KMS-11 (cell line): ENCODE results near the gene RIN3.
A peak's percentile ranks its signal among the peaks of the same experiment; 100 is the strongest.

Experiments
- H2AFZ ChIP-seq: fragments of 200-600 bp; sonication (generic); 2 replicates; pipeline ENCODE4 v1.6.1; 2016; ENCODE audit warnings: antibody characterized with exemption, mixed run types, low read depth
- H3K27ac ChIP-seq: fragments of 200-600 bp; sonication (generic); 2 replicates; pipeline ENCODE4 v1.6.1; 2016; ENCODE audit warnings: mild to moderate bottlenecking, mixed run types
- H3K27me3 ChIP-seq: fragments of 200-600 bp; sonication (generic); 2 replicates; pipeline ENCODE4 v1.6.1; 2017; ENCODE audit warnings: mild to moderate bottlenecking, low read depth, mixed run types, moderate library complexity; ENCODE audit not compliant: insufficient read depth
- H3K36me3 ChIP-seq: fragments of 200-600 bp; sonication (generic); 2 replicates; pipeline ENCODE4 v1.6.1; 2017; ENCODE audit warnings: mild to moderate bottlenecking, mixed run types; ENCODE audit not compliant: insufficient read depth
- H3K4me1 ChIP-seq: fragments of 200-600 bp; sonication (generic); 2 replicates; pipeline ENCODE4 v1.6.1; 2016; ENCODE audit warnings: mild to moderate bottlenecking, low read depth, mixed run types; ENCODE audit not compliant: poor library complexity, severe bottlenecking
- H3K4me2 ChIP-seq: fragments of 200-600 bp; sonication (generic); 2 replicates; pipeline ENCODE4 v1.7.0; 2016; ENCODE audit warnings: mild to moderate bottlenecking, mixed run types
- H3K4me3 ChIP-seq: fragments of 200-600 bp; sonication (generic); IDR thresholded peaks from 2 replicates; pipeline ENCODE4 v1.6.1; 2017; ENCODE audit warnings: low read depth, low read length, mixed read lengths; ENCODE audit not compliant: insufficient read depth
- H3K79me2 ChIP-seq: fragments of 200-600 bp; sonication (generic); 2 replicates; pipeline ENCODE4 v1.6.1; 2016; ENCODE audit warnings: low read depth, mixed run types; ENCODE audit not compliant: insufficient read depth
- H3K9ac ChIP-seq: fragments of 200-600 bp; sonication (generic); 2 replicates; pipeline ENCODE4 v1.6.1; 2016; ENCODE audit warnings: mild to moderate bottlenecking, mixed run types
- H4K20me1 ChIP-seq: fragments of 200-600 bp; sonication (generic); 2 replicates; pipeline ENCODE4 v1.6.1; 2016; ENCODE audit warnings: mild to moderate bottlenecking, mixed run types; ENCODE audit not compliant: insufficient read depth
- CTCF ChIP-seq: fragments of 200-600 bp; sonication (generic); conservative IDR thresholded peaks from 2 replicates; pipeline ENCODE4 v1.6.1; 2017; ENCODE audit warnings: low read depth, mild to moderate bottlenecking, antibody characterized with exemption, low read length, moderate library complexity, mixed read lengths

RIN3 gene

GRCh38 chr14:92572050-92572449 is 58.5 kb downstream of the RIN3 start:
- H3K9ac ChIP-seq, result no peak overlapping the region
- H2AFZ ChIP-seq, result no peak overlapping the region
- H3K4me2 ChIP-seq, result no peak overlapping the region
- no peaks in the 10 kb centered on the region for H3K79me2 ChIP-seq
- H3K27ac ChIP-seq, result no peak overlapping the region
- H3K27me3 ChIP-seq, result no peaks in the 10 kb centered on the region
- H3K36me3 ChIP-seq, result no peaks in the 10 kb centered on the region
- H3K4me1 ChIP-seq, result peaks cover 81% of the 10 kb centered on the region
- no peak overlapping the region for H3K4me3 ChIP-seq
- no peaks in the 10 kb centered on the region for H4K20me1 ChIP-seq
- TF ChIP-seq CTCF, result no peak

- Histone ChIP-seq H3K4me3 (no peak overlapping the region), H3K36me3 (no peaks in the 10 kb centered on the region), H2AFZ (no peak overlapping the region), H3K4me1 (peaks cover 84% of the 10 kb centered on the region), H3K27ac (no peak overlapping the region), H3K9ac (no peak overlapping the region), H4K20me1 (no peaks in the 10 kb centered on the region), H3K4me2 (no peak overlapping the region), H3K79me2 (no peaks in the 10 kb centered on the region), H3K27me3 (no peaks in the 10 kb centered on the region)
- TF ChIP-seq CTCF, result no peak
These were observed 60.3 kb downstream of the RIN3 start for GRCh38 chr14:92573761-92574498.

- peaks cover 82% of the 10 kb centered on the region for H3K4me1 ChIP-seq
- TF ChIP-seq CTCF, result no peak
- no peak overlapping the region for H3K9ac ChIP-seq
- no peaks in the 10 kb centered on the region for H3K27me3 ChIP-seq
- no peak overlapping the region for H3K4me2 ChIP-seq
- no peak overlapping the region for H3K27ac ChIP-seq
- H2AFZ ChIP-seq, result no peak overlapping the region
- no peaks in the 10 kb centered on the region for H3K79me2 ChIP-seq
- H3K36me3 ChIP-seq, result no peaks in the 10 kb centered on the region
- H4K20me1 ChIP-seq, result no peaks in the 10 kb centered on the region
- no peak overlapping the region for H3K4me3 ChIP-seq
These were observed 61.6 kb downstream of the RIN3 start for GRCh38 chr14:92575061-92575747.

- no peaks in the 10 kb centered on the region for H3K27me3 ChIP-seq
- H3K4me1 ChIP-seq, result peaks cover 76% of the 10 kb centered on the region
- no peak overlapping the region for H3K27ac ChIP-seq
- no peaks in the 10 kb centered on the region for H3K79me2 ChIP-seq
- H2AFZ ChIP-seq, result no peak overlapping the region
- no peaks in the 10 kb centered on the region for H4K20me1 ChIP-seq
- H3K4me3 ChIP-seq, result no peak overlapping the region
- H3K9ac ChIP-seq, result no peak overlapping the region
- TF ChIP-seq CTCF, result no peak
- no peaks in the 10 kb centered on the region for H3K36me3 ChIP-seq
- H3K4me2 ChIP-seq, result peak overlapping the region; percentile 79; the same call in 1 of the 2 replicates
These were observed 62.2 kb downstream of the RIN3 start for GRCh38 chr14:92575748-92576303.
